K562 (cell line): Measurements from ENCODE around the gene USP48. TPM values are rescaled to one million over a fixed set of nuclear protein-coding genes. Genes with fewer than 3 reads are reported as not detected.

Source experiments
- CCAR2 ChIP-seq: fragments of 200-400 bp; formaldehyde crosslinking; IDR thresholded peaks from 2 replicates; pipeline ENCODE4 v1.6.1; 2017; ENCODE audit warnings: mild to moderate bottlenecking, low read depth, low read length
- ETS1 ChIP-seq: conservative IDR thresholded peaks from 2 replicates; pipeline ENCODE4 v1.6.1; 2011; ENCODE audit warnings: low read depth, mild to moderate bottlenecking, low read length; ENCODE audit not compliant: control insufficient read depth
- HBP1 ChIP-seq: fragments of 450-650 bp; formaldehyde crosslinking; IDR thresholded peaks from 2 replicates; pipeline ENCODE4 v1.4.0; 2022; ENCODE audit warnings: missing genetic modification characterization
- HSF4 ChIP-seq: fragments of 250-450 bp; sonication (Bioruptor Pico); IDR thresholded peaks from 2 replicates; pipeline ENCODE4 v2.1.2; 2022; ENCODE audit warnings: mild to moderate bottlenecking, moderate library complexity, borderline replicate concordance
- KAT7 ChIP-seq: sonication (generic); formaldehyde crosslinking; IDR thresholded peaks from 2 replicates; pipeline ENCODE4 v1.8.0; 2022; ENCODE audit warnings: missing genetic modification reagents, mild to moderate bottlenecking, borderline replicate concordance
- MGA ChIP-seq: fragments of 450-650 bp; IDR thresholded peaks from 2 replicates; pipeline ENCODE4 v1.6.1; 2016; ENCODE audit warnings: mild to moderate bottlenecking, moderate library complexity
- SMARCC2 ChIP-seq: fragments of 450-650 bp; IDR thresholded peaks from 2 replicates; pipeline ENCODE4 v1.6.1; 2017; ENCODE audit warnings: antibody characterized with exemption, moderate library complexity, mild to moderate bottlenecking, low read depth
- ZNF23 ChIP-seq: fragments of 250-450 bp; sonication (Bioruptor Pico); IDR thresholded peaks from 2 replicates; pipeline ENCODE4 v1.4.0; 2020; ENCODE audit warnings: mild to moderate bottlenecking
- ZNF384 ChIP-seq: IDR thresholded peaks from 2 replicates; pipeline ENCODE4 v1.6.1; 2012; ENCODE audit warnings: low read depth, low read length, improper control_type of control experiment
- ZNF668 ChIP-seq: fragments of 250-450 bp; sonication (Bioruptor Pico); IDR thresholded peaks from 2 replicates; pipeline ENCODE4 v1.8.0; 2022; ENCODE audit warnings: mild to moderate bottlenecking, inconsistent platforms
- ZZZ3 ChIP-seq: fragments of 450-650 bp; IDR thresholded peaks from 2 replicates; pipeline ENCODE4 v1.6.1; 2016; ENCODE audit warnings: antibody characterized with exemption, mild to moderate bottlenecking, moderate library complexity
- polyA plus RNA-seq, 8 experiments: library from polyadenylated mRNA; depleted of rRNA in 4 of 8; stranded (reverse) in 5 of 8; unstranded in 3 of 8; fragments of >200 nt; fragmentation: Nextera tagmentation in 2 of 8; fragmentation: Illumina TruSeq in 1 of 8; extraction: Ambion mirVana in 2 of 8; extraction: Trizol in 1 of 8; gene quantifications; 2 replicates each; pipeline versions ENCODE4 v1.2.1 to v1.2.3, GENCODE V29; 2011 to 2014; ENCODE audit warnings: inconsistent platforms in 1 of 8, missing spikeins in 1 of 8
- total RNA-seq, 7 experiments: library from RNA; depleted of rRNA in 6 of 7; stranded (reverse); fragments of >200 nt in 6 of 7; fragmentation: Illumina TruSeq in 2 of 7; extraction: Trizol in 2 of 7; gene quantifications; 2 replicates each; pipeline versions ENCODE4 v1.2.1 to v1.2.3, GENCODE V29; 2011 to 2021; ENCODE audit warnings: low replicate concordance in 1 of 7
- TF ChIP-seq, protein P1 (sequence below): sonication (generic); formaldehyde crosslinking; IDR thresholded peaks from 2 replicates; pipeline ENCODE4 v1.9.0; 2022; ENCODE audit warnings: mild to moderate bottlenecking, missing genetic modification reagents
- TF ChIP-seq, protein P2 (sequence below): fragments of 250-450 bp; sonication (Bioruptor Pico); IDR thresholded peaks from 2 replicates; pipeline ENCODE4 v1.8.0; 2021; ENCODE audit warnings: moderate library complexity, mild to moderate bottlenecking, inconsistent platforms

Gene USP48
- total and polyA plus RNA-seq, 9 of the 15 experiments (the other 6 are each of a cell fraction or from before 2014, with no cell fraction given): 23.3 to 123 (median 106) TPM

GRCh38 chr1:21749859-21750468 is 33.0 kb downstream of the USP48 start (continued):
- TF ChIP-seq MGA (no peak), ZZZ3 (no peak), ZNF668 (no peak), CCAR2 (no peak), HBP1 (CRISPR knock-in tag) (no peak), KAT7 (CRISPR knock-in tag) (peak; percentile 71; the same call in 1 of the 2 replicates), SMARCC2 (0 out of 2 replicates have a peak, but pooled peaks have one; percentile 59), ZNF23 (CRISPR knock-in tag) (no peak), ZNF384 (no peak), HSF4 (CRISPR knock-in tag) (no peak), ETS1 (no peak)
- TF ChIP-seq, protein P1, sequence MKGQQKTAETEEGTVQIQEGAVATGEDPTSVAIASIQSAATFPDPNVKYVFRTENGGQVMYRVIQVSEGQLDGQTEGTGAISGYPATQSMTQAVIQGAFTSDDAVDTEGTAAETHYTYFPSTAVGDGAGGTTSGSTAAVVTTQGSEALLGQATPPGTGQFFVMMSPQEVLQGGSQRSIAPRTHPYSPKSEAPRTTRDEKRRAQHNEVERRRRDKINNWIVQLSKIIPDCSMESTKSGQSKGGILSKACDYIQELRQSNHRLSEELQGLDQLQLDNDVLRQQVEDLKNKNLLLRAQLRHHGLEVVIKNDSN: no peak
- TF ChIP-seq, protein P2, sequence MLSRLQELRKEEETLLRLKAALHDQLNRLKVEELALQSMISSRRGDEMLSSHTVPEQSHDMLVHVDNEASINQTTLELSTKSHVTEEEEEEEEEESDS (CRISPR knock-in tag): no peak
